Esophagus muscularis mucosa (tissue), 4 donors: ENCODE results near the gene PELI2. TPM values are rescaled to one million over a fixed set of nuclear protein-coding genes. Genes with fewer than 3 reads are reported as not detected.

ENCODE experiments used
- DNase-seq: peaks from one replicate; pipeline ENCODE4 v3.0.0-alpha.2; 2017; ENCODE audit errors: extremely low spot score
- H3K27ac ChIP-seq, 4 donors: fragments of 200-600 bp; sonication (generic); replicated peaks in 1 of 4; 1 replicate in 3 of 4; 2 replicates in 1 of 4; pipeline ENCODE4 v1.5.1; 2016 to 2019; ENCODE audit warnings: mild to moderate bottlenecking in 1 of 4
- H3K27me3 ChIP-seq, 4 donors: fragments of 200-600 bp; sonication (generic); one replicate each; pipeline versions ENCODE4 v1.5.1 to v1.6.0; 2016 to 2019
- H3K36me3 ChIP-seq, 4 donors: fragments of 200-600 bp; sonication (generic); one replicate each; pipeline ENCODE4 v1.5.1; 2016 to 2019
- H3K4me1 ChIP-seq, 4 donors: fragments of 200-600 bp; sonication (generic); one replicate each; pipeline ENCODE4 v1.5.1; 2016 to 2019
- H3K4me3 ChIP-seq, 4 donors: fragments of 200-600 bp; sonication (generic); 1 replicate in 2 of 4; 2 replicates in 2 of 4; pipeline ENCODE4 v1.5.1; 2016 to 2019; ENCODE audit warnings: mild to moderate bottlenecking in 4 of 4, moderate library complexity in 1 of 4
- H3K9me3 ChIP-seq, 4 donors: fragments of 200-600 bp; sonication (generic); 1 replicate in 3 of 4; 2 replicates in 1 of 4; pipeline ENCODE4 v1.5.1; 2016 to 2019
- CTCF ChIP-seq, 3 experiments: fragments of 200-600 bp in 2 of 3; fragments of 450-650 bp in 1 of 3; sonication (generic) in 2 of 3; IDR thresholded peaks; one replicate each; pipeline ENCODE4 v1.5.1; 2017 to 2019; ENCODE audit warnings: antibody characterized with exemption in 3 of 3, mild to moderate bottlenecking in 2 of 3, moderate library complexity in 1 of 3
- EP300 ChIP-seq: sonication (generic); formaldehyde crosslinking; IDR thresholded peaks from one replicate; pipeline ENCODE4 v1.6.1; 2017; ENCODE audit warnings: antibody characterized with exemption
- POLR2A ChIP-seq: fragments of 450-650 bp; IDR thresholded peaks from one replicate; pipeline ENCODE4 v1.6.1; 2017; ENCODE audit warnings: antibody characterized with exemption, moderate library complexity, mild to moderate bottlenecking, low read depth
- POLR2AphosphoS5 ChIP-seq, 2 donors: sonication (generic); formaldehyde crosslinking; IDR thresholded peaks; one replicate each; pipeline ENCODE4 v1.6.1; 2017; ENCODE audit warnings: antibody characterized with exemption in 2 of 2
- WGBS: methylation state at CpG from one replicate; pipeline ENCODE4 v1.1.5; 2018; 5-methylcytosine and 5-hydroxymethylcytosine counted together
- intact Hi-C: fragments of 100-400 bp; cut with DNase I; formaldehyde crosslinking; loops from one replicate; pipeline ENCODE4 v1.15.1; 2023
- total RNA-seq, 4 donors: library from RNA; depleted of rRNA; stranded (reverse); fragments of >200 nt; gene quantifications; one replicate each; pipeline versions ENCODE4 v1.1.0 to v1.2.1, GENCODE V29; 2016

PELI2 gene
- total RNA-seq, 4 donors from 2014 or later = 10.6 to 16.3 (median 14.1) TPM

GRCh38 chr14:56107615-56108014, 10.6 kb upstream of the PELI2 start:
- no peaks in the 10 kb centered on the region for H3K27me3 ChIP-seq
- TF ChIP-seq POLR2A (no peak), POLR2AphosphoS5 (IDR thresholded peaks at IDR 0.05) (no peak)
- no peak for DNase-seq
- H3K4me3 ChIP-seq = no peak overlapping the region
- H3K36me3 ChIP-seq = no peaks in the 10 kb centered on the region
- 70% methylated on average over 5 of the region's 5 CpGs for WGBS
- H3K27ac ChIP-seq = no peak overlapping the region
- H3K4me1 ChIP-seq = no peaks in the 10 kb centered on the region
- H3K9me3 ChIP-seq = no peaks in the 10 kb centered on the region
- intact Hi-C loops = no loop called here

GRCh38 chr14:56108057-56108456, 10.2 kb upstream of the PELI2 start:
- Histone ChIP-seq H3K4me1 (no peaks in the 10 kb centered on the region), H3K36me3 (no peaks in the 10 kb centered on the region), H3K4me3 (no peak overlapping the region), H3K27ac (no peak overlapping the region), H3K27me3 (no peaks in the 10 kb centered on the region), H3K9me3 (no peaks in the 10 kb centered on the region)
- intact Hi-C loops = no loop called here
- DNase-seq = no peak
- TF ChIP-seq POLR2A (no peak), EP300 (no peak), POLR2AphosphoS5 (IDR thresholded peaks at IDR 0.05) (no peak), CTCF (IDR thresholded peaks at IDR 0.05) (no peak)
- 65% methylated on average over 1 of the region's 1 CpG for WGBS

GRCh38 chr14:56112781-56113180, 5.4 kb upstream of the PELI2 start:
- H3K27ac ChIP-seq = no peak overlapping the region
- H3K4me1 ChIP-seq = peaks cover 3 to 9% (median 6%) of the 10 kb centered on the region in 4 donors
- no peak for TF ChIP-seq POLR2AphosphoS5 (IDR thresholded peaks at IDR 0.05)
- H3K27me3 ChIP-seq = no peaks in the 10 kb centered on the region
- H3K36me3 ChIP-seq = no peaks in the 10 kb centered on the region
- H3K9me3 ChIP-seq = no peaks in the 10 kb centered on the region
- intact Hi-C loops = no loop called here
- no peak for DNase-seq
- H3K4me3 ChIP-seq = no peak overlapping the region
- WGBS = 88% methylated on average over 2 of the region's 2 CpGs

- intact Hi-C loops = no loop called here
- Histone ChIP-seq H3K4me1 (peaks cover 12 to 22% (median 18%) of the 10 kb centered on the region in 4 donors), H3K27ac (no peak overlapping the region), H3K36me3 (no peaks in the 10 kb centered on the region), H3K27me3 (no peaks in the 10 kb centered on the region), H3K9me3 (no peaks in the 10 kb centered on the region), H3K4me3 (no peak overlapping the region)
- no peak for DNase-seq
- WGBS = 84% methylated on average over 3 of the region's 3 CpGs
- no peak for TF ChIP-seq CTCF (IDR thresholded peaks at IDR 0.05)
- TF ChIP-seq POLR2AphosphoS5 (IDR thresholded peaks at IDR 0.05) = no peak
- no peak for TF ChIP-seq EP300
- no peak for TF ChIP-seq POLR2A
These were observed 2.8 kb upstream of the PELI2 start for GRCh38 chr14:56115334-56115870.

GRCh38 chr14:56115976-56116893, 2.0 kb upstream of the PELI2 start:
- Histone ChIP-seq H3K4me1 (peaks cover 18 to 29% (median 25%) of the 10 kb centered on the region in 4 donors), H3K27me3 (no peaks in the 10 kb centered on the region), H3K9me3 (no peaks in the 10 kb centered on the region), H3K36me3 (no peaks in the 10 kb centered on the region), H3K4me3 (no peak overlapping the region), H3K27ac (no peak overlapping the region)
- intact Hi-C loops = no loop called here
- TF ChIP-seq POLR2AphosphoS5 (IDR thresholded peaks at IDR 0.05) (no peak), EP300 (no peak), CTCF (IDR thresholded peaks at IDR 0.05) (no peak), POLR2A (no peak)
- WGBS = 85% methylated on average over 8 of the region's 8 CpGs
- no peak for DNase-seq
